Measurements from ENCODE around the gene SKIC2.

The SKIC2 gene

GRCh38 chr6:31945507-31946369 lies 13.2 kb upstream of the SKIC2 start, which contains the start of gene CFB:
TSS of gene CFB (plus strand) at chr6:31946095. CDS start at chr6:31946222, 127 bp downstream.
- Histone ChIP-seq H3K9me3 (ENCODE audit: control insufficient read depth, insufficient read depth, low read length) (no peaks in the 10 kb centered on the region), H3K4me3 (ENCODE audit: low read length) (no peak within 1 kb of the TSS), H3K27ac (ENCODE audit: low read length) (no peak within 1 kb of the TSS), H3K36me3 (ENCODE audit: control insufficient read depth, insufficient read depth, low read length) (peaks cover 2% of the 10 kb centered on the region; the same call in 1 of the 2 replicates), H3K27me3 (ENCODE audit: control insufficient read depth, insufficient read depth, low read length) (no peaks in the 10 kb centered on the region), H3K4me1 (ENCODE audit: control insufficient read depth, insufficient read depth, low read length) (no peaks in the 10 kb centered on the region)
- DNase-seq (ENCODE audit: low read depth, low spot score) = no peak
- WGBS (ENCODE audit: insufficient coverage, insufficient read length) = no CpG with 5 or more reads among the region's 11 CpGs

- Histone ChIP-seq H3K9me3 (ENCODE audit: control insufficient read depth, insufficient read depth, low read length) (no peaks in the 10 kb centered on the region), H3K27me3 (ENCODE audit: control insufficient read depth, insufficient read depth, low read length) (no peaks in the 10 kb centered on the region), H3K36me3 (ENCODE audit: control insufficient read depth, insufficient read depth, low read length) (peaks cover 3% of the 10 kb centered on the region; the same call in 1 of the 2 replicates), H3K4me3 (ENCODE audit: low read length) (no peak overlapping the region), H3K27ac (ENCODE audit: low read length) (no peak overlapping the region), H3K4me1 (ENCODE audit: control insufficient read depth, insufficient read depth, low read length) (no peaks in the 10 kb centered on the region)
- no peak for DNase-seq (ENCODE audit: low read depth, low spot score)
- WGBS (ENCODE audit: insufficient coverage, insufficient read length) = no CpG with 5 or more reads among the region's 11 CpGs
Observed at GRCh38 chr6:31946370-31946885, 12.5 kb upstream of the SKIC2 start.

DNA sequence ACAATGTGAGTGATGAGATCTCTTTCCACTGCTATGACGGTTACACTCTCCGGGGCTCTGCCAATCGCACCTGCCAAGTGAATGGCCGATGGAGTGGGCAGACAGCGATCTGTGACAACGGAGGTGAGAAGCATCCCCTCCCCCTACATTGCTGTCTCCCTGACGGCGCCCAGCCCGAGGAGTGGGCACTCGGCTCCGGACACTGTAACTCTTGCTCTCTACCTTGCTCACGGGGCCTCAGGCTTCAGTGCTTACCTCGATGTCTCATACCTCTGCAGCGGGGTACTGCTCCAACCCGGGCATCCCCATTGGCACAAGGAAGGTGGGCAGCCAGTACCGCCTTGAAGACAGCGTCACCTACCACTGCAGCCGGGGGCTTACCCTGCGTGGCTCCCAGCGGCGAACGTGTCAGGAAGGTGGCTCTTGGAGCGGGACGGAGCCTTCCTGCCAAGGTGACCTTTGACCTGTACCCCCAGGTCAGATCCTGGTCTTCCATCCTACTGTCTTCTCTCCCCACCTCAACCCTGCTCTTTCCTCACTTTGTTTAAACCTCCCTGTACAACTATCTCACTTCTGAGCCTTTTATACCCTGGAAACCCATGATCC lies 11.8 kb upstream of the SKIC2 start:
- Histone ChIP-seq H3K27ac (ENCODE audit: low read length) (no peak overlapping the region), H3K27me3 (ENCODE audit: control insufficient read depth, insufficient read depth, low read length) (no peaks in the 10 kb centered on the region), H3K36me3 (ENCODE audit: control insufficient read depth, insufficient read depth, low read length) (peaks cover 9% of the 10 kb centered on the region; the same call in 1 of the 2 replicates), H3K4me3 (ENCODE audit: low read length) (no peak overlapping the region), H3K9me3 (ENCODE audit: control insufficient read depth, insufficient read depth, low read length) (no peaks in the 10 kb centered on the region), H3K4me1 (ENCODE audit: control insufficient read depth, insufficient read depth, low read length) (no peaks in the 10 kb centered on the region)
- no CpG with 5 or more reads among the region's 24 CpGs for WGBS (ENCODE audit: insufficient coverage, insufficient read length)
- no peak for DNase-seq (ENCODE audit: low read depth, low spot score)

GRCh38 chr6:31947864-31948263 lies 11.1 kb upstream of the SKIC2 start:
- Histone ChIP-seq H3K27ac (ENCODE audit: low read length) (no peak overlapping the region), H3K36me3 (ENCODE audit: control insufficient read depth, insufficient read depth, low read length) (peaks cover 11% of the 10 kb centered on the region), H3K27me3 (ENCODE audit: control insufficient read depth, insufficient read depth, low read length) (no peaks in the 10 kb centered on the region), H3K9me3 (ENCODE audit: control insufficient read depth, insufficient read depth, low read length) (no peaks in the 10 kb centered on the region), H3K4me3 (ENCODE audit: low read length) (no peak overlapping the region), H3K4me1 (ENCODE audit: control insufficient read depth, insufficient read depth, low read length) (no peaks in the 10 kb centered on the region)
- WGBS (ENCODE audit: insufficient coverage, insufficient read length) = no CpG with 5 or more reads among the region's 4 CpGs
- DNase-seq (ENCODE audit: low read depth, low spot score) = no peak

DNA sequence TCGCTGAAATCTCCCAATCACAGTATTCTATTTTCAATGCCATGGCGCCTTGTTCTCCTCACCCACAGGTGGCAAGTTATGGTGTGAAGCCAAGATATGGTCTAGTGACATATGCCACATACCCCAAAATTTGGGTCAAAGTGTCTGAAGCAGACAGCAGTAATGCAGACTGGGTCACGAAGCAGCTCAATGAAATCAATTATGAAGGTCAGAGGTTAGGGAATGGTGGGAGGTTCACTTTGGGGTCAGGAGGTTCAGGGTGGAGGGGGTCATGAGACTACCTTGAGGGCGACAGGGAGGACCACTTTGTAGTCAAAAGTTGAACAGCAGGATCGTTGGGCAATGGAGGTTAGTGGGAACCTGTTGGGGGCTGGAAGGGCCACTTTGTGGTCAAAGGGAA lies 10.7 kb upstream of the SKIC2 start:
- Histone ChIP-seq H3K36me3 (ENCODE audit: control insufficient read depth, insufficient read depth, low read length) (peaks cover 14% of the 10 kb centered on the region), H3K4me3 (ENCODE audit: low read length) (no peak overlapping the region), H3K9me3 (ENCODE audit: control insufficient read depth, insufficient read depth, low read length) (no peaks in the 10 kb centered on the region), H3K4me1 (ENCODE audit: control insufficient read depth, insufficient read depth, low read length) (no peaks in the 10 kb centered on the region), H3K27ac (ENCODE audit: low read length) (no peak overlapping the region), H3K27me3 (ENCODE audit: control insufficient read depth, insufficient read depth, low read length) (no peaks in the 10 kb centered on the region)
- WGBS (ENCODE audit: insufficient coverage, insufficient read length) = no CpG with 5 or more reads among the region's 5 CpGs
- DNase-seq (ENCODE audit: low read depth, low spot score) = no peak

GRCh38 chr6:31948753-31949413 lies 10.1 kb upstream of the SKIC2 start:
- no peak overlapping the region for H3K4me3 ChIP-seq (ENCODE audit: low read length)
- DNase-seq (ENCODE audit: low read depth, low spot score) = no peak
- no peaks in the 10 kb centered on the region for H3K4me1 ChIP-seq (ENCODE audit: control insufficient read depth, insufficient read depth, low read length)
- H3K27ac ChIP-seq (ENCODE audit: low read length) = no peak overlapping the region
- WGBS (ENCODE audit: insufficient coverage, insufficient read length) = no CpG with 5 or more reads among the region's 6 CpGs
- peaks cover 18% of the 10 kb centered on the region for H3K36me3 ChIP-seq (ENCODE audit: control insufficient read depth, insufficient read depth, low read length)
- no peaks in the 10 kb centered on the region for H3K9me3 ChIP-seq (ENCODE audit: control insufficient read depth, insufficient read depth, low read length)
- no peaks in the 10 kb centered on the region for H3K27me3 ChIP-seq (ENCODE audit: control insufficient read depth, insufficient read depth, low read length)

GRCh38 chr6:31949926-31950548 lies 8.9 kb upstream of the SKIC2 start:
- Histone ChIP-seq H3K27ac (ENCODE audit: low read length) (no peak overlapping the region), H3K4me3 (ENCODE audit: low read length) (no peak overlapping the region), H3K27me3 (ENCODE audit: control insufficient read depth, insufficient read depth, low read length) (no peaks in the 10 kb centered on the region), H3K36me3 (ENCODE audit: control insufficient read depth, insufficient read depth, low read length) (peaks cover 26% of the 10 kb centered on the region), H3K9me3 (ENCODE audit: control insufficient read depth, insufficient read depth, low read length) (no peaks in the 10 kb centered on the region), H3K4me1 (ENCODE audit: control insufficient read depth, insufficient read depth, low read length) (no peaks in the 10 kb centered on the region)
- WGBS (ENCODE audit: insufficient coverage, insufficient read length) = no CpG with 5 or more reads among the region's 7 CpGs
- no peak for DNase-seq (ENCODE audit: low read depth, low spot score)

DNA sequence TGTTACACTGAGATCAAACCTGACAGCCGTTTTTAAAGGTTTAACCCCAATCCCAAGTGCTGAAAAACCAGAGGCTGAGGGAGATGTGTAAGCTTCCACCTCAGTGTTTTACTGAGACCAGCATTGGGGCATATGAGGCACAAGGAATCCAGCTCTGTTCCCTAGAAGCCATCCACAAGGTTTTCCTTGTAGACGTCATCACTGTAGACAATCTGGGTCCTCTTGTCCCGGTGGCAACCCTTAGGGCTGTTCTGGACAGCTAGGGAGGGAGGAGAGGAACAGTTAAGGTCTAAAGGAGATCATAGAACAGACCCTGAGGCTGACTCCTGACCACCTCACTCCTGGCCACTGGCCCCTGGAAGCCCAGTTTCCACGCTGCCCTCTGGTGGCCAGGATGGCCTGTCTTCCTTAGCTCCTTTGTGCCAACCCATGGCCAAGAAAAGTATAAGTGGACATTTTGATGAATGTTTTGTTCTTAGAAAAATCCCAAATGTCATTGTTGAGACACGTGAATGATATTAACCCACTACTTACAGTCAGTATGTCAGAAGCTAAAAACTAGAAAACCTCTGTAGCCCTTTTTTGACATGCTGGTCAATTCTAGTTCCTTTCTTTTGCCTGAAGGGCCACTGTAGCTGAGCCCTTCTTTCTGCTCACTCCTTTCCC lies 6.7 kb upstream of the SKIC2 start:
- H3K4me3 ChIP-seq (ENCODE audit: low read length) = no peak overlapping the region
- WGBS (ENCODE audit: insufficient coverage, insufficient read length) = no CpG with 5 or more reads among the region's 5 CpGs
- DNase-seq (ENCODE audit: low read depth, low spot score) = peak; percentile 25

GRCh38 chr6:31952890-31953289 lies 6.1 kb upstream of the SKIC2 start:
- H3K4me1 ChIP-seq (ENCODE audit: control insufficient read depth, insufficient read depth, low read length) = no peaks in the 10 kb centered on the region
- H3K27me3 ChIP-seq (ENCODE audit: control insufficient read depth, insufficient read depth, low read length) = no peaks in the 10 kb centered on the region
- peaks cover 31% of the 10 kb centered on the region for H3K36me3 ChIP-seq (ENCODE audit: control insufficient read depth, insufficient read depth, low read length)
- no peak overlapping the region for H3K4me3 ChIP-seq (ENCODE audit: low read length)
- H3K27ac ChIP-seq (ENCODE audit: low read length) = no peak overlapping the region
- no peak for DNase-seq (ENCODE audit: low read depth, low spot score)
- no CpG with 5 or more reads among the region's 5 CpGs for WGBS (ENCODE audit: insufficient coverage, insufficient read length)
- H3K9me3 ChIP-seq (ENCODE audit: control insufficient read depth, insufficient read depth, low read length) = no peaks in the 10 kb centered on the region

More for the DNA sequence above, 6.7 kb upstream of the SKIC2 start:
- no peaks in the 10 kb centered on the region for H3K9me3 ChIP-seq (ENCODE audit: control insufficient read depth, insufficient read depth, low read length)
- no peak overlapping the region for H3K27ac ChIP-seq (ENCODE audit: low read length)
- H3K27me3 ChIP-seq (ENCODE audit: control insufficient read depth, insufficient read depth, low read length) = no peaks in the 10 kb centered on the region
- H3K4me1 ChIP-seq (ENCODE audit: control insufficient read depth, insufficient read depth, low read length) = no peaks in the 10 kb centered on the region
- peaks cover 31% of the 10 kb centered on the region for H3K36me3 ChIP-seq (ENCODE audit: control insufficient read depth, insufficient read depth, low read length)

Measured in iPS DF 6.9 (cell line).